WTC11 (cell line): ENCODE measurements around the gene PTGER2. TPM values are rescaled to one million over a fixed set of nuclear protein-coding genes. Genes with fewer than 3 reads are reported as not detected.

ENCODE experiments used
- ATAC-seq: fragments of 200-7000 bp; cut with Tn5 transposase; 2 replicates; pipeline ENCODE4 v1.10.0; 2021; ENCODE audit warnings: mild to moderate bottlenecking, moderate library complexity
- Bru-seq: library from RNA; stranded (reverse); fragments of 400-500 nt; gene quantifications from one replicate; lab custom pipeline; 2021; lab: Mats Ljungman, UMichigan
- CTCF ChIA-PET: fragments of 300-600 bp; sonication (Branson Sonifier 250); formaldehyde crosslinking; loops from one replicate; lab custom pipeline; 2021; ENCODE audit warnings: antibody characterized with exemption; lab: Charles Lee
- POLR2A ChIA-PET: fragments of 350-600 bp; sonication (Branson Sonifier 250); formaldehyde crosslinking; loops from one replicate; lab custom pipeline; 2021; ENCODE audit warnings: antibody characterized with exemption; lab: Charles Lee
- DNase-seq: peaks from one replicate; pipeline ENCODE4 v3.0.0; 2021; ENCODE audit warnings: low spot score
- H3K27ac Mint-ChIP-seq: 2 replicates; pipeline ENCODE4 v1.8.0; 2021; ENCODE audit warnings: mixed read lengths
- H3K27me3 Mint-ChIP-seq: 2 replicates; pipeline ENCODE4 v1.8.0; 2021; ENCODE audit warnings: low read depth, mild to moderate bottlenecking, moderate library complexity, mixed read lengths
- H3K36me3 Mint-ChIP-seq: 2 replicates; pipeline ENCODE4 v1.8.0; 2021; ENCODE audit warnings: mixed read lengths
- H3K4me1 Mint-ChIP-seq: 2 replicates; pipeline ENCODE4 v1.8.0; 2022; ENCODE audit warnings: mixed read lengths
- H3K4me3 Mint-ChIP-seq: 2 replicates; pipeline ENCODE4 v1.8.0; 2021; ENCODE audit warnings: mild to moderate bottlenecking, moderate library complexity, mixed read lengths
- H3K9me3 Mint-ChIP-seq: 2 replicates; pipeline ENCODE4 v1.8.0; 2021; ENCODE audit warnings: mixed read lengths
- AFF4 ChIP-seq: sonication (generic); formaldehyde crosslinking; IDR thresholded peaks from 2 replicates; pipeline ENCODE4 v1.8.1; 2023; ENCODE audit warnings: mild to moderate bottlenecking, missing genetic modification reagents, borderline replicate concordance
- ATF3 ChIP-seq: sonication (generic); formaldehyde crosslinking; conservative IDR thresholded peaks from 2 replicates; pipeline ENCODE4 v1.8.1; 2022; ENCODE audit warnings: mild to moderate bottlenecking, missing genetic modification reagents
- ESRRA ChIP-seq: sonication (generic); formaldehyde crosslinking; IDR thresholded peaks from 2 replicates; pipeline ENCODE4 v1.8.1; 2022; ENCODE audit warnings: mild to moderate bottlenecking, missing genetic modification reagents, borderline replicate concordance
- FOXJ3 ChIP-seq: sonication (generic); formaldehyde crosslinking; IDR thresholded peaks from 2 replicates; pipeline ENCODE4 v1.9.0; 2021; ENCODE audit warnings: missing genetic modification reagents, mild to moderate bottlenecking, borderline replicate concordance
- FOXK1 ChIP-seq: sonication (generic); formaldehyde crosslinking; IDR thresholded peaks from 2 replicates; pipeline ENCODE4 v1.8.0; 2022; ENCODE audit warnings: mild to moderate bottlenecking, moderate library complexity, missing genetic modification reagents
- FOXP1 ChIP-seq: sonication (generic); formaldehyde crosslinking; IDR thresholded peaks from 2 replicates; pipeline ENCODE4 v1.8.0; 2022; ENCODE audit warnings: missing genetic modification reagents, mild to moderate bottlenecking, moderate library complexity, borderline replicate concordance
- GABPB1 ChIP-seq: sonication (generic); formaldehyde crosslinking; IDR thresholded peaks from 2 replicates; pipeline ENCODE4 v1.8.1; 2023; ENCODE audit warnings: mild to moderate bottlenecking, missing genetic modification reagents
- GRHL2 ChIP-seq: fragments of 250-450 bp; sonication (Bioruptor Pico); IDR thresholded peaks from 2 replicates; pipeline ENCODE4 v1.8.0; 2022; ENCODE audit warnings: mild to moderate bottlenecking, moderate library complexity; ENCODE audit not compliant: insufficient replicate concordance, severe bottlenecking
- GTF2I ChIP-seq: fragments of 250-450 bp; sonication (Bioruptor Pico); conservative IDR thresholded peaks from 2 replicates; pipeline ENCODE4 v1.4.0; 2021; ENCODE audit warnings: mild to moderate bottlenecking
- HMGA2 ChIP-seq: fragments of 250-450 bp; sonication (Bioruptor Pico); IDR thresholded peaks from 2 replicates; pipeline ENCODE4 v1.4.0; 2021; ENCODE audit warnings: mild to moderate bottlenecking, moderate library complexity
- HMGXB4 ChIP-seq: sonication (generic); formaldehyde crosslinking; IDR thresholded peaks from 2 replicates; pipeline ENCODE4 v1.8.1; 2023; ENCODE audit warnings: mild to moderate bottlenecking, moderate library complexity, missing genetic modification reagents
- JUN ChIP-seq: sonication (generic); formaldehyde crosslinking; IDR thresholded peaks from 2 replicates; pipeline ENCODE4 v1.8.0; 2023; ENCODE audit warnings: mild to moderate bottlenecking, missing genetic modification reagents
- MLX ChIP-seq: sonication (generic); formaldehyde crosslinking; IDR thresholded peaks from 2 replicates; pipeline ENCODE4 v1.8.1; 2023; ENCODE audit warnings: mild to moderate bottlenecking, missing genetic modification reagents, moderate library complexity
- NFATC4 ChIP-seq: fragments of 250-450 bp; sonication (Bioruptor Pico); IDR thresholded peaks from 2 replicates; pipeline ENCODE4 v1.9.0; 2021; ENCODE audit warnings: mild to moderate bottlenecking
- OVOL2 ChIP-seq: fragments of 250-450 bp; sonication (Bioruptor Pico); IDR thresholded peaks from 2 replicates; pipeline ENCODE4 v1.9.0; 2021; ENCODE audit warnings: mild to moderate bottlenecking, borderline replicate concordance
- PREB ChIP-seq: sonication (generic); formaldehyde crosslinking; IDR thresholded peaks from 2 replicates; pipeline ENCODE4 v1.8.1; 2022; ENCODE audit warnings: mild to moderate bottlenecking, missing genetic modification reagents, moderate library complexity, borderline replicate concordance
- RORB ChIP-seq: fragments of 250-450 bp; sonication (Bioruptor Pico); IDR thresholded peaks from 2 replicates; pipeline ENCODE4 v1.9.0; 2021; ENCODE audit warnings: mild to moderate bottlenecking
- STAT6 ChIP-seq: sonication (generic); formaldehyde crosslinking; conservative IDR thresholded peaks from 2 replicates; pipeline ENCODE4 v1.8.1; 2023; ENCODE audit warnings: mild to moderate bottlenecking, low read depth, missing genetic modification reagents, moderate library complexity
- TEAD1 ChIP-seq: sonication (generic); formaldehyde crosslinking; IDR thresholded peaks from 2 replicates; pipeline ENCODE4 v1.8.0; 2022; ENCODE audit warnings: mild to moderate bottlenecking, missing genetic modification reagents
- USF1 ChIP-seq: sonication (generic); formaldehyde crosslinking; IDR thresholded peaks from 2 replicates; pipeline ENCODE4 v1.8.0; 2022; ENCODE audit warnings: mild to moderate bottlenecking, missing genetic modification reagents
- ZMAT4 ChIP-seq: fragments of 250-450 bp; sonication (Bioruptor Pico); IDR thresholded peaks from 2 replicates; pipeline ENCODE4 v1.9.0; 2021; ENCODE audit warnings: mild to moderate bottlenecking
- ZNF317 ChIP-seq: sonication (generic); formaldehyde crosslinking; IDR thresholded peaks from 2 replicates; pipeline ENCODE4 v1.8.1; 2023; ENCODE audit warnings: low read depth, mild to moderate bottlenecking, moderate library complexity, missing genetic modification reagents, borderline replicate concordance
- ZNF396 ChIP-seq: fragments of 250-450 bp; sonication (Bioruptor Pico); IDR thresholded peaks from 2 replicates; pipeline ENCODE4 v1.8.0; 2021; ENCODE audit warnings: mild to moderate bottlenecking, moderate library complexity, borderline replicate concordance
- ZNF416 ChIP-seq: fragments of 250-450 bp; sonication (Bioruptor Pico); IDR thresholded peaks from 2 replicates; pipeline ENCODE4 v1.9.0; 2021; ENCODE audit warnings: mild to moderate bottlenecking, inconsistent platforms
- long read RNA-seq, 3 experiments: library from RNA in 1 of 3; library from capped mRNA in 1 of 3; library from polyadenylated mRNA in 1 of 3; unstranded in 2 of 3; stranded (forward) in 1 of 3; transcript quantifications; one replicate each; pipeline ENCODE4 v2.0.0, GENCODE V29; 2021
- total RNA-seq: library from RNA; stranded (reverse); gene quantifications from 3 replicates; pipeline ENCODE4 v1.2.3, GENCODE V29; 2021

Gene PTGER2
- total RNA-seq: 0.92 to 1.2 TPM (median 0.99 TPM) in 3 replicates
- Bru-seq, nascent RNA: percentile 41 among the genes with signal in this experiment
- long read RNA-seq, experiment 1, transcript PTGER2-201 (2 exons, 2,383 nt): major isoform, 6 of 6 reads
- long read RNA-seq, experiment 1, partial matches to known transcripts: 0 of 6 reads
- long read RNA-seq, experiment 1, other reads (novel, unspliced or antisense): 0 of 6 reads
- long read RNA-seq, experiment 2: 0 reads
- long read RNA-seq, experiment 3: 0 reads

- H3K9me3 Mint-ChIP-seq: no peaks in the 10 kb centered on the region
- peak; percentile 77 for ATAC-seq
- H3K27ac Mint-ChIP-seq: no peak within 1 kb of the TSS
- no peak for TF ChIP-seq ZNF416 (CRISPR knock-in tag)
- TF ChIP-seq USF1 (CRISPR knock-in tag): no peak
- TF ChIP-seq PREB: no peak
- TF ChIP-seq ATF3: no peak
- no peak for TF ChIP-seq ZNF317 (CRISPR knock-in tag)
- TF ChIP-seq FOXJ3 (CRISPR knock-in tag): no peak
- TF ChIP-seq ESRRA (CRISPR knock-in tag): no peak; the same call in 1 of the 2 replicates
- 0 out of 2 replicates have a peak, but pooled peaks have one; percentile 30 for TF ChIP-seq HMGXB4 (CRISPR knock-in tag)
- TF ChIP-seq AFF4 (CRISPR knock-in tag): no peak
- TF ChIP-seq GABPB1 (CRISPR knock-in tag): no peak
- no peak for TF ChIP-seq MLX (CRISPR knock-in tag)
- no peak for TF ChIP-seq STAT6 (CRISPR knock-in tag)
- TF ChIP-seq FOXP1 (CRISPR knock-in tag): no peak
- TF ChIP-seq HMGA2: no peak
- TF ChIP-seq TEAD1 (CRISPR knock-in tag): no peak
- TF ChIP-seq OVOL2: no peak
- no peak for TF ChIP-seq GRHL2 (CRISPR knock-in tag)
- TF ChIP-seq ZMAT4: no peak
- no peak; the same call in 1 of the 2 replicates for TF ChIP-seq FOXK1 (CRISPR knock-in tag)
- no peak for TF ChIP-seq NFATC4 (CRISPR knock-in tag)
- TF ChIP-seq RORB (CRISPR knock-in tag): no peak
- no peak for TF ChIP-seq JUN (CRISPR knock-in tag)
- no peak for TF ChIP-seq ZNF396 (CRISPR knock-in tag)
- no peak for TF ChIP-seq GTF2I (CRISPR knock-in tag)
These were observed at the start of gene PTGER2 for GRCh38 chr14:52313903-52314594. Gene PTGER2, plus strand, starts transcription at chr14:52314312. Its CDS starts 237 bp downstream, at chr14:52314549.

More at GRCh38 chr14:52313903-52314594, at the start of gene PTGER2:
- no peaks in the 10 kb centered on the region for H3K36me3 Mint-ChIP-seq
- H3K27me3 Mint-ChIP-seq: peaks cover 74% of the 10 kb centered on the region
- POLR2A ChIA-PET: no interaction called here
- DNase-seq: peak; percentile 61
- CTCF ChIA-PET: interaction anchor here (1.4 kb wide), 1 partner anchor 91 kb away, joined by 3 read pairs; no protein-coding TSS in a partner anchor
- H3K4me1 Mint-ChIP-seq: peaks cover 30% of the 10 kb centered on the region
- peak within 1 kb of the TSS; percentile 93 for H3K4me3 Mint-ChIP-seq
